ENCODE measurements around the gene TENT5A. TPM values are rescaled to one million over a fixed set of nuclear protein-coding genes. Genes with fewer than 3 reads are reported as not detected.
"Not testable (repeated sequence)": the region's sequence is repeated elsewhere in the genome, so short reads cannot be mapped to it uniquely, and the experiment has no call there.

The TENT5A gene
- total and polyA plus RNA-seq, 4 experiments from 2014 or later, result 2.5 to 6.6 (median 5.1) TPM

DNA sequence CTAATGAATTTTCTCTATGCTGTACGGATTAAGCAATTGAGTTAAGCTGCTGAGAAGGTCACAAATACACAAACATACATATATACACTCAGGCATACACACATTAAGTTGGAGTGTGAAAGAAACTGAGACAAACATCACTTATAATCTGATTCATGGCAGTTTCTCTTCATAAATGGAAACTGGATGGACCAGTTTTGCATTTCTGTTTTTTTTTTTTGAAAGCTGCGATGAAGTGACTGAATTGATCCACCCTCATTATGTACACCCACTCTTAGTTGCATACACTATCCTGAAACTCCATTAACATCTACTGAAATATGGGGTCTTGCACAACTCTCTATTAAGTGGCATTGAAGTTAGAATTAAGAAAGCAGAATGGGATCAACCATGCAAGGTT is 32.9 kb upstream of the TENT5A start:
- peaks cover 2 to 3% of the 10 kb centered on the region in 2 donors for H3K27me3 Mint-ChIP-seq
- no peaks in the 10 kb centered on the region for H3K9me3 ChIP-seq (ENCODE audit: control insufficient read depth in 1 of 2, low read length in 2 of 2)
- no peak overlapping the region for H3K27ac Mint-ChIP-seq
- intact Hi-C loops (cut with micrococcal nuclease), result no loop called here
- H3K4me3 Mint-ChIP-seq, result no peak overlapping the region
- POLR2A ChIA-PET (ENCODE audit: partially characterized antibody), result no interaction called here
- peaks cover 0 to 3% (median 0%) of the 10 kb centered on the region in 8 donors for H3K9me3 Mint-ChIP-seq
- peaks cover 0 to 6% (median 1%) of the 10 kb centered on the region in 4 donors for H3K4me1 Mint-ChIP-seq
- DNase-seq, result no peak
- CTCF ChIA-PET (ENCODE audit: partially characterized antibody), result no interaction called here
- H3K27me3 ChIP-seq (ENCODE audit: insufficient read depth, low read length), result no peaks in the 10 kb centered on the region
- H3K36me3 Mint-ChIP-seq, result no peaks in the 10 kb centered on the region
- H3K27ac ChIP-seq (ENCODE audit: low read depth, low read length), result no peak overlapping the region
- H3K36me3 ChIP-seq (ENCODE audit: insufficient read depth, low read length), result no peaks in the 10 kb centered on the region
- no peaks in the 10 kb centered on the region for H3K4me1 ChIP-seq (ENCODE audit: insufficient read depth, low read length)
- no peak overlapping the region for H3K4me3 ChIP-seq (ENCODE audit: low read length in 2 of 2)

DNA sequence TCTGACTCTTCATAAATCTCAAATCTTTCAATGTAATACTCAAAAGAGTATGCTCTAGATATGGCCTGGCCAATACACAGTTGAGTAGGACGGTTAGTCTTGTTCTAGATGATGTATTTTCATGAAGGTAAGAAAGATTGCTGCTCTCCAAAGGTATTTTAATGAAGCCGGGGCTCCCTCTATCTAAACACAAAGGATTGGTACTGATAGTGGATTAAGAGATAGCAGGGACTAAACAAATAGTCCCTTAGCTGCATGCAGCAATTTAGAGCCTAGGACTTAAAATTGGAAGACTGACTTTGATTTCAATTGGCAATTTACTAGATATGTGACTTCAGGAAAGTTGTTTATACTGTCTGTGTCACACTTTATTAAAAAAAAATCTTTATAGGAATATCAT is 31.4 kb upstream of the TENT5A start:
- no peaks in the 10 kb centered on the region for H3K36me3 Mint-ChIP-seq
- DNase-seq, result no peak
- ChIA-PET POLR2A (ENCODE audit: partially characterized antibody) (no interaction called here), CTCF (ENCODE audit: partially characterized antibody) (no interaction called here)
- Histone ChIP-seq H3K27me3 (ENCODE audit: insufficient read depth, low read length) (no peaks in the 10 kb centered on the region), H3K27ac (ENCODE audit: low read depth, low read length) (no peak overlapping the region), H3K4me3 (ENCODE audit: low read length in 2 of 2) (no peak overlapping the region), H3K4me1 (ENCODE audit: insufficient read depth, low read length) (no peaks in the 10 kb centered on the region), H3K36me3 (ENCODE audit: insufficient read depth, low read length) (no peaks in the 10 kb centered on the region), H3K9me3 (ENCODE audit: control insufficient read depth in 1 of 2, low read length in 2 of 2) (no peaks in the 10 kb centered on the region)
- intact Hi-C loops (cut with micrococcal nuclease), result no loop called here
- H3K27ac Mint-ChIP-seq, result no peak overlapping the region
- H3K4me1 Mint-ChIP-seq, result peaks cover 0 to 6% (median 1%) of the 10 kb centered on the region in 4 donors
- peaks cover 0 to 3% of the 10 kb centered on the region in 2 donors for H3K27me3 Mint-ChIP-seq
- H3K9me3 Mint-ChIP-seq, result peaks cover 0 to 3% (median 0%) of the 10 kb centered on the region in 8 donors
- H3K4me3 Mint-ChIP-seq, result no peak overlapping the region

DNA sequence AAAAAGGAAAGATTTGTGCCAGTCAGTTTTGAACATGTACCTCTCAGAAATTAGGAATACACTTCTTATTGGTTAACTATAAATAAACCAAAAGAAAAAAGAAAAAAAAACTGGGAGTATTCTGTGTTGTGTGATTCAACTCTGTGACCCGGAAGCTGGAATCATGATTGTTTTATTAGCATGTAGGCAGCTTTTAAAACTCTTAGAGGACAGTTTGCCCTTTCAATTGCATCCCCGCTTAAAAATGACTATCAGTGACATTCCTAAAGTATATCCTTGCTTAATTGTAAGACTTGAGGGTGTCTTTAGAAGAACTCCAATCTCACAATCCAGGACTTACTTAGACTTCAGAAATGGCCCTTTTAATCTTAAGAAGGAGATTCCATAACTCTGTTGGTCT is 29.1 kb upstream of the TENT5A start:
- no peak overlapping the region for H3K4me3 Mint-ChIP-seq
- H3K4me3 ChIP-seq (ENCODE audit: low read length in 2 of 2), result no peak overlapping the region
- POLR2A ChIA-PET (ENCODE audit: partially characterized antibody), result no interaction called here
- no peaks in the 10 kb centered on the region for H3K4me1 Mint-ChIP-seq
- H3K27ac Mint-ChIP-seq, result no peak overlapping the region
- no peaks in the 10 kb centered on the region for H3K36me3 ChIP-seq (ENCODE audit: insufficient read depth, low read length)
- CTCF ChIA-PET (ENCODE audit: partially characterized antibody), result no interaction called here
- H3K27me3 ChIP-seq (ENCODE audit: insufficient read depth, low read length), result no peaks in the 10 kb centered on the region
- H3K9me3 Mint-ChIP-seq, result peaks cover 0 to 3% (median under 1%) of the 10 kb centered on the region in 8 donors
- peaks cover 0 to 3% of the 10 kb centered on the region in 2 donors for H3K27me3 Mint-ChIP-seq
- H3K27ac ChIP-seq (ENCODE audit: low read depth, low read length), result no peak overlapping the region
- intact Hi-C loops (cut with micrococcal nuclease), result no loop called here
- no peaks in the 10 kb centered on the region for H3K9me3 ChIP-seq (ENCODE audit: control insufficient read depth in 1 of 2, low read length in 2 of 2)
- DNase-seq, result no peak
- no peaks in the 10 kb centered on the region for H3K4me1 ChIP-seq (ENCODE audit: insufficient read depth, low read length)
- H3K36me3 Mint-ChIP-seq, result no peaks in the 10 kb centered on the region

DNA sequence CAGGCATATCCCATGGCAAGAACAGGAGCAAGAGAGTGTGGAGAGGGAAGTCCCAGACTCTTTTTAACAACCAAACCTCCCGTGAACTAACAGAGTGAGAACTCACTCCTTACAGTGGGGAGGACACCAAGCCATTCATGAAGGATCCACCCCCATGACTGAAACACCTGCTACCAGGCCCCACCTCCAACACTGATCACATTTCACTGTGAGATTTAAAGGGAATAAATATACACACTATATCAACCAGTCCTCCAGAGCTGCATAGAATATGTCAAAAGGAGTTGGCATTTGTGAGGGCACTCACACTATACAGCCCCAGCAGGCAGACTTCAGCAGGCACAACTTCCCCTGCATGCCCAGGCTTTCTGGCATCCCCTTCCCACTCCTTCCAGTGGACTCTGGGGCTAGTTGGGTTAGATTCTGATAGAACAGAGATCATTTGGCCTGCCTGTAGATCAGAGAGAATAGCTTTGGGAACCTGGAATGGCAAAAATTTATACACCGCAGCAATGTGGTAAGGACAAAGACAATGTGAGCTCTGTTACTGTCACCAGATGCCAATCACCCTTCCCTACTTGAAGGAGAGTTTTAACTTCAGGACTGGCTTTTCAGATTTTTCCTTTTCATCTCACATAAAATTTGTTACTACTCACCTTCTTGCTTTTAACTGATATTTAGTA is 25.2 kb upstream of the TENT5A start:
- intact Hi-C loops (cut with micrococcal nuclease), result no loop called here
- Histone ChIP-seq H3K27ac (ENCODE audit: low read depth, low read length) (no peak overlapping the region), H3K9me3 (ENCODE audit: control insufficient read depth in 1 of 2, low read length in 2 of 2) (no peaks in the 10 kb centered on the region), H3K36me3 (ENCODE audit: insufficient read depth, low read length) (no peaks in the 10 kb centered on the region), H3K4me1 (ENCODE audit: insufficient read depth, low read length) (no peaks in the 10 kb centered on the region), H3K4me3 (ENCODE audit: low read length in 2 of 2) (no peak overlapping the region), H3K27me3 (ENCODE audit: insufficient read depth, low read length) (no peaks in the 10 kb centered on the region)
- H3K4me3 Mint-ChIP-seq, result no peak overlapping the region
- H3K27me3 Mint-ChIP-seq, result peaks cover 0 to 1% of the 10 kb centered on the region in 2 donors
- ChIA-PET CTCF (ENCODE audit: partially characterized antibody) (no interaction called here), POLR2A (ENCODE audit: partially characterized antibody) (no interaction called here)
- no peak overlapping the region for H3K27ac Mint-ChIP-seq
- H3K9me3 Mint-ChIP-seq, result peaks cover 0 to 3% (median 0%) of the 10 kb centered on the region in 8 donors
- H3K4me1 Mint-ChIP-seq, result no peaks in the 10 kb centered on the region
- H3K36me3 Mint-ChIP-seq, result no peaks in the 10 kb centered on the region
- DNase-seq, result no peak

DNA sequence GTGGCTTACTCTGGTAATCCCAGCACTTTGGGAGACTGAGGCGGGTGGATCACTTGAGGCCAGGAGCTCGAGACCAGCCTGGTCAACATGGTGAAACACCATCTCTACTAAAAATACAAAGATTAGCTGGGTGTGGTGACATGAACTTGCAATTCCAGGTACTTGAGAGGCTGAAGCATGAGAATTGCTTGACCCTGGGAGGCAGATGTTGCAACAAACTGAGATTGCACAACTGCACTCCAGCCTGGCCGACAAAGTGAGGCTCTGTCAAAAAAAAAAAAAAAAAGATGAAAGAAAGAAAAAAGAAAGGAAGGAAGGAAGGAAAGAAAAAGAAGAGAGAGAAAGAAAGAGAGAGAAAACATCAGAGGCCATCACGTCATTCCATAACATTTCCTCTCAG is 23.7 kb upstream of the TENT5A start:
- CTCF ChIA-PET (ENCODE audit: partially characterized antibody); H3K27me3 ChIP-seq (ENCODE audit: insufficient read depth, low read length); H3K4me1 Mint-ChIP-seq; intact Hi-C loops (cut with micrococcal nuclease); DNase-seq; H3K27me3 Mint-ChIP-seq; H3K36me3 ChIP-seq (ENCODE audit: insufficient read depth, low read length); H3K9me3 Mint-ChIP-seq; H3K36me3 Mint-ChIP-seq; H3K4me1 ChIP-seq (ENCODE audit: insufficient read depth, low read length); H3K4me3 Mint-ChIP-seq; H3K27ac ChIP-seq (ENCODE audit: low read depth, low read length); H3K27ac Mint-ChIP-seq; H3K9me3 ChIP-seq (ENCODE audit: control insufficient read depth in 1 of 2, low read length in 2 of 2); POLR2A ChIA-PET (ENCODE audit: partially characterized antibody); H3K4me3 ChIP-seq (ENCODE audit: low read length in 2 of 2): not testable (repeated sequence)

DNA sequence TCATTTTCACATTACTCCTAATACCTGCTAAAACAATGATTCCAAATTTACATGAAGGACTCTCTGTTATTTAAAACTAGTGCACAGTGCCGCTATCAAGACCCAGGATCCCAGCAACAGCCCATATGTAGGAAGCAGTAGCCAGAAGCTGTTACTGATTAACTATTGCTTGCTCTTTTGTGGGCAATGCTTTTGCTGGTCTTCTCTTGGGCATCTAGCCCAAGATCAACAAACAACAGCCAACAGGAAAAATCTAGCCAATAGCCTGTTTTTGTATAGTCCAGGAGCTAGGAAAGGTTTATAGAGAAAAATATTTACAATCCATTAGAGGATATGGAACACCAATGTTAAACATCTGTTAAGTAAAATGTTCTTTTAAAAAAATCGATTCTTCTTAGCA is 22.1 kb upstream of the TENT5A start:
- Mint-ChIP-seq H3K36me3 (no peaks in the 10 kb centered on the region), H3K4me3 (no peak overlapping the region), H3K9me3 (peaks cover 0 to 4% (median 0%) of the 10 kb centered on the region in 8 donors), H3K27me3 (peaks cover 0 to 3% of the 10 kb centered on the region in 2 donors), H3K4me1 (no peaks in the 10 kb centered on the region), H3K27ac (no peak overlapping the region)
- intact Hi-C loops (cut with micrococcal nuclease), result no loop called here
- no peaks in the 10 kb centered on the region for H3K9me3 ChIP-seq (ENCODE audit: control insufficient read depth in 1 of 2, low read length in 2 of 2)
- no peaks in the 10 kb centered on the region for H3K36me3 ChIP-seq (ENCODE audit: insufficient read depth, low read length)
- H3K4me3 ChIP-seq (ENCODE audit: low read length in 2 of 2), result no peak overlapping the region
- no peak overlapping the region for H3K27ac ChIP-seq (ENCODE audit: low read depth, low read length)
- no peak for DNase-seq
- H3K27me3 ChIP-seq (ENCODE audit: insufficient read depth, low read length), result no peaks in the 10 kb centered on the region
- CTCF ChIA-PET (ENCODE audit: partially characterized antibody), result no interaction called here
- POLR2A ChIA-PET (ENCODE audit: partially characterized antibody), result no interaction called here
- H3K4me1 ChIP-seq (ENCODE audit: insufficient read depth, low read length), result no peaks in the 10 kb centered on the region

DNA sequence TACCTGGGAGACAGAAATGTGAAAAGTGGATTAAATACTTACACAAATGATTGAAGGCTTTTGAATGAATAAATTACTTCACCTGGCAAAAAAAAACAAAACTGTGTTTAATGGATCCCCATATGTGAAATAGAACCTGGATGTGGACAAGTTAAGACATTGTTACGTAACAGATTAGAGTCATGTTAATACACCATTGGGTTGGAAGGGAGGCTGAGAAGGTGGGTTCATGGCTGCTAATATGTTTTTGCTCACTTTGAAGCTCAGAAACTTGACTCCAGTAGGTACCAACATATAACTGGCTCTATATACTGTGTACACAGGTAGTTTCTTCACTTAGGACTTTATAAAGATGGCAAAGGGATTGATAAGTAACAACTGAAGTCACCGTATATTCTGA is 21.4 kb upstream of the TENT5A start:
- POLR2A ChIA-PET (ENCODE audit: partially characterized antibody), result no interaction called here
- no peaks in the 10 kb centered on the region for H3K4me1 Mint-ChIP-seq
- no peaks in the 10 kb centered on the region for H3K36me3 Mint-ChIP-seq

DNA sequence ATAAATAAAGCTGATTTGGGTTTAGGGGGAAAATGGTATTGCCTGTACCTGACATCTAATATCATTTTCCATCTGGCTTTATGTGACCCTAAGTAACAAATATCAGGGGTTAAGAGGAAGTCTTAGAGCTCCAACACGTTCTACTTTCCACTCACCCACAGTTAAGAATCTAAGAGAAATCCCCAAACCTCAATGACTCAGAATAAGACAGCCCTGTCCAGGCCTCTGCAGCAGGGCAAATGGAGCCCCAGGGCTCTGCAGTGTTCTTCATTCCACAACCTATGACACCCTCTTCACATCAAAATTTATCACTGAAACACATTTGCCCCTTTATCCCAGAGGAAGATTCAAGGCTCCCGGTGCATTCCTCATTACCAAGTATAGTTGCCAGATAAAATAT is 20.3 kb upstream of the TENT5A start:
- H3K27me3 Mint-ChIP-seq, result peaks cover 0 to 3% of the 10 kb centered on the region in 2 donors
- H3K4me3 Mint-ChIP-seq, result no peak overlapping the region
- no peak overlapping the region for H3K27ac ChIP-seq (ENCODE audit: low read depth, low read length)
- ChIA-PET CTCF (ENCODE audit: partially characterized antibody) (no interaction called here), POLR2A (ENCODE audit: partially characterized antibody) (no interaction called here)
- no peaks in the 10 kb centered on the region for H3K36me3 Mint-ChIP-seq
- H3K27ac Mint-ChIP-seq, result no peak overlapping the region
- H3K9me3 ChIP-seq (ENCODE audit: control insufficient read depth in 1 of 2, low read length in 2 of 2), result no peaks in the 10 kb centered on the region
- H3K4me1 Mint-ChIP-seq, result no peaks in the 10 kb centered on the region
- no peak overlapping the region for H3K4me3 ChIP-seq (ENCODE audit: low read length in 2 of 2)
- no peaks in the 10 kb centered on the region for H3K4me1 ChIP-seq (ENCODE audit: insufficient read depth, low read length)
- intact Hi-C loops (cut with micrococcal nuclease), result no loop called here
- no peaks in the 10 kb centered on the region for H3K27me3 ChIP-seq (ENCODE audit: insufficient read depth, low read length)
- peaks cover 0 to 4% (median 0%) of the 10 kb centered on the region in 8 donors for H3K9me3 Mint-ChIP-seq
- no peaks in the 10 kb centered on the region for H3K36me3 ChIP-seq (ENCODE audit: insufficient read depth, low read length)
- DNase-seq, result no peak

More for the DNA sequence above, 21.4 kb upstream of the TENT5A start:
- CTCF ChIA-PET (ENCODE audit: partially characterized antibody), result no interaction called here
- intact Hi-C loops (cut with micrococcal nuclease), result no loop called here
- Mint-ChIP-seq H3K27ac (no peak overlapping the region), H3K9me3 (peaks cover 0 to 4% (median 0%) of the 10 kb centered on the region in 8 donors), H3K27me3 (peaks cover 0 to 3% of the 10 kb centered on the region in 2 donors), H3K4me3 (no peak overlapping the region)
- Histone ChIP-seq H3K4me3 (ENCODE audit: low read length in 2 of 2) (no peak overlapping the region), H3K9me3 (ENCODE audit: control insufficient read depth in 1 of 2, low read length in 2 of 2) (no peaks in the 10 kb centered on the region), H3K4me1 (ENCODE audit: insufficient read depth, low read length) (no peaks in the 10 kb centered on the region), H3K27ac (ENCODE audit: low read depth, low read length) (no peak overlapping the region), H3K27me3 (ENCODE audit: insufficient read depth, low read length) (no peaks in the 10 kb centered on the region), H3K36me3 (ENCODE audit: insufficient read depth, low read length) (no peaks in the 10 kb centered on the region)
- DNase-seq, result no peak

Data from CD4-positive, alpha-beta memory T cell (primary cell).